ENCODE data around the gene TMEM203.

TMEM203 gene

DNA sequence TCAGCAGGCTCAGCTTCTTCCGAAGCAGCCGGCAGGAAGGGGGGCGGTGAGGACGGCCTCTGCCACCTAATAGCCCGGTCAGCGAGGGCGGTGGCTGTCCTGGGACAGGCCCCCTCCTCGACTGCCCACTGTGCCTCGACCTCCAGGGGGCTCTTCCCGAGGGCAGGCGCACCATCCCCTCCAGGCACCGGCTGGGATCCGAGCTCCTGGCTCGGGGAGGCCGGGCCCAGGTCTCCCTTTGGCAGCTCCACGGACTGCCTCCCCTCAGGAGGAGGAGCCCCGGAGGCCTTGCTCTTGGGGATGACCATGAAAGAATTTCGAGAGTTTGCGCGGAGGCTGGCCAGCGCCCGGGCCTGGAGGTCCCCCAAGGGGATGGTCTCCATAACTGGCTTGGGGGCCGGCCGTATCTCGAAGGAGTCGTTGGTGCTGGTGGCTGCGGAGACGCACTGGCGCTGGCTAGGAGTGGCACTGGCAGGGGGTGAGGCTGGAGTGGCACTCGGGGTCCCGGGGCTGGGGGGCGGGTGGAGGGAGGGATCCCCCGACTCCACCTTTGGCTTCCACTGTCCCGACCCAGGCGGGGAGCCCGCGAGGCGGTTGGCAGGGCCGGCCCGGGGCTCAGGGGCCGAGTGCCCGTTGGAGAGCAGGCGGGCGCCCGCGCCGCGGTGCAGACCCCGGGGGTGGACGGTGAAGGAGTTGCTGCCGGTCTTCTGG is 5.9 kb downstream of the TMEM203 start:
- DNase-seq (ENCODE audit: low read depth, low spot score), result no peak
- no peak overlapping the region for H3K27ac ChIP-seq

DNA sequence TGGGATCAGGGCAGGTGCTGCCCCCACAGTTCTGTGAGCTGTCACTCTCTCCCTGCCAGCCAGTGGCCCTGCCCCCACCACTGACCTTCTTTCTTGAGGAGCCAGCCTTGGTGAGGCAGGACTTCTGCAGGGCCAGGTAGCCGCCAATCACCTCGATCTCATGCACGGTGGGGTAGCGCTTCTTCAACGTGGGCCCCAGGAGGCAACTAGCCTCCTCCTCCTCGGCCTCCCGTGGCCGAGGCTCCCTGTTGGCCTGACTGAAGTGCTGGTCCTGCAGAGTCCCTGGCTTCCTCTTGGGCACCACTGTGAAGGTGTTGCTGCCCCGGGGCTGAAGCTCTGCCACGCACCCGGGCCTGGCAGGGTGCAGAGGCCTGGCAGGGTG is 6.6 kb downstream of the TMEM203 start:
- DNase-seq (ENCODE audit: low read depth, low spot score), result no peak
- H3K27ac ChIP-seq, result no peak overlapping the region

DNA sequence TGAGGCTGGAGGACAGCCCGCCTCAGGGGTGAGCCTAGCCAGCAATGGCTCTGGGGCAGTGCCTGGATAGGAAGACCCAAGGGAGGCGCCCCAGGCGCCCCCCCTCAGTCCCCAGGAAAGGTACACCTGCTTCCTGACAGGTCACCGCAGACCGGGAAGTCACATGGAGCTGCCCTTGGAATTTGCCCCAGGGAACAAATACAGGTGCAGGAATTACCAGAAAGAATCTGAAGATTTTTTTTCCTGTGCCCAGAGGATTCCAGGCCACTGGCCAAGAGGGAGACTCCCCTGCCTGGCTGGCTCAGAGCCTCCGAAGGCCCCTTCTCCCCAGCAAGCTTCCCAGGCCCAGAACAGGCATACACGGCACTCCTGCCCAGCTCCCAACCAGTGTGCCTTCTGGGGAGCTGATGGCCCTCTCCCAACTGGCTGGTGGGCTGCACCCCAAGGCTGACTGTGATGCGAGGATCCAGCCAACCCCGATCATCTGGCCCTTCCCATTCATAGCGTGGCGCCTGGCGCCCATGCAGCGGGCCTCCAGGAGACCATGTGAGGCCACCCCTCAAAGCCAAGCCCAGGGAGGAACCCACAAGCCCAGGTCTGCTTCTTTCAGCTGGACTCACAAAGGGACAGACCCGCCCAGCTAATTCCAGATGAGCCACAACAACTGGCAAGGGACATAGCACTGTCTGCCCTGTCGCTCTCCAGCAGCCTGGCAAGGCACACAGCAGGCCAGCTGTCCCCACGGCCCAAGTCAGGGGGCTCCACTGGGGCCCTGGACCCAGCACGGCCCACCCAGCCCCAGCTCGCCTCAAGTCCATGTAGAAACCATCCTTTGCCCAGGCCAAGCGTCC is 7.2 kb downstream of the TMEM203 start:
- H3K27ac ChIP-seq, result no peak overlapping the region
- DNase-seq (ENCODE audit: low read depth, low spot score), result no peak

DNA sequence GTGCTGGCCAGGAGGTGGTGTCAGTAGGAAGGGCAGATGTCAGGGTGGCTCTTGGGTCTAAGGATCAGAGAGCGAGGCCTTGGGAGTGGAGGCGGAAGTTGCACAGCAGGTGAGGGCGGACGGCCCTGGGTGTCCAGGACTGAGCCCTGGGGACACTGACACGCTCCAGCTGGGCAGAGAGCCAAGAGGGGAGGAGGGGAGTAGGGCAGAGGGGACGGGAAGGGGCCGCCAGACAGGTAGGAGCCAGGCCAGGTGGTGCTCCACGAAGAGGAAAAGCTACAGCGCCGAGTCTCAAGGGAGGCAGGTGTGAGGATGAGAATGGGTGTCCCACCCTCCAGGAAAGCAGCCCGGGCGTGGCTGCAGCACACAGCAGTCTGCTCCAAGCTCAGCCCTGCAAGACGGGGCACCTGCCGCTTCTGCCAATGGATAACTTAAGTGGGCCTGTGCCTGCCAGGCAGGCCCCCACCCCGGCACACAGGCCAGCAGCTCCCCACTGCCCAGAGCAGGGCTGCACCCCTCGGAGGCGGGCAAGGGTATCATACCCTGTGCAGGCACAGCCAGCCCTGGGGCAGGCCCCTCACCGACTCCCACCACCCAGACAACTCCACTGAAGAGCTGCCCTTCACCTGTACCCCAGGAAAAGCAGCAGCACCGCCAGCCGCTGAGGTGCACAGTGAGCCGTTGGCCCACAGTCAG is 9.8 kb downstream of the TMEM203 start:
- H3K27ac ChIP-seq, result no peak overlapping the region
- no peak for DNase-seq (ENCODE audit: low read depth, low spot score)

DNA sequence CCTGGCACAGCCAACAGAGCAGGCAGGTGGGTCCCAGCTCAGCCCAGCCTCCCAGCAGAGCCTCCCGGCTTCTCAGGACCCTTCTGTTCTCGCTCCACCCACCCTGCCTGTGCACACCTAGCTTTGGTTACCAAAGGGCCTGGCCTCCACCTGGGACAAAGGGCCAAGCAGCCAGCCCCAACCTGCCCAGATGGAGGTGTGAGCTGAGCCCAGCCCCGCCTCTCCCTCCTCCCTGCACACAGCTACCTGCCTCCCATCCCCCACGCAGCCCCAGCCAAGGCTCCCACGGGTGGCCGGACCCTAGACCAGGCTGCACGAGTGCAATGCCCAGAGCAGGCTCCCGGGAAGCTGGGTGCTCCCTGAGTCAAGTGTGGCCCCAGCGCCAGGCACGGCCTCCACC is 10.5 kb downstream of the TMEM203 start:
- no peak overlapping the region for H3K27ac ChIP-seq

DNA sequence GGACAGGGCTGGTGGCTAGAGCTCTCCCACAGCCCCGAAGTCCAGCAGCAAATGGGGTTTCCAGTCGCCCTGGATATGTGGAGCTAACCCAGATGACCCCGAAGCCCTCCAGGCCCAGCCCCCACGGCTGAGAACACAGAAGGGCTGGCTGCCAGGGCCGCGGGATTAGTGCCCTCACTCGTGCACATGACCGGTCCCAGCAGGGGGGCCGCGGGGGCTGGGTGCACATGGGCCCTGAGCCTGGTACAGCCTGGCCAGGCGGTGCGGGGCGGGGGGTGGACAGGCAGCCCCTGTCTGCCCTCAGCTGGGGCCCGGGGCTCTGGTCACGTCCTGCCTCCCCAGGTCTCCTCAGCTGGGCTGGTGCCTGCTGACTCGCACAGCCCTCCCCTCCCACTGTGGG is 11.1 kb downstream of the TMEM203 start:
- DNase-seq (ENCODE audit: low read depth, low spot score), result no peak
- no peak overlapping the region for H3K27ac ChIP-seq

More for the DNA sequence above, 10.5 kb downstream of the TMEM203 start:
- DNase-seq (ENCODE audit: low read depth, low spot score), result no peak

DNA sequence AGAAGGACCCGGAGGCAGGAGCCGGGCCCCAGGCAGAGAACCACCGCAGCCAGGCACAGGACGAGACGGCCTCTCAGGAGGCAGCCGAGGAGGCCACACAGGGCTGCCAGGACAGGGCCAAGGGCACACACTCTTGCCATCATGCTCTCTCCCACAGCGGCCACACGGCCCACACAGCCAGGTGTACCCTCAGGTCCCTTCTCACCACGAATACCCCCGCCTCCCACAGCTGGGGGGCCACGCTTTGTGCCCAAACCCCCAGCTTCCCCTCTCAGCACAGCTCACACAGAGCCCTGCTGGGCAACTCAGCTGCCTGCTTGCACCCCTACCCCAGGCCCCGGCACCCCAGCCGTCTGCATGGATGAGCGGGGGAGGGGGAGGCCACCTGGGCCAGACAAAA is 11.7 kb downstream of the TMEM203 start:
- H3K27ac ChIP-seq, result no peak overlapping the region
- no peak for DNase-seq (ENCODE audit: low read depth, low spot score)

DNA sequence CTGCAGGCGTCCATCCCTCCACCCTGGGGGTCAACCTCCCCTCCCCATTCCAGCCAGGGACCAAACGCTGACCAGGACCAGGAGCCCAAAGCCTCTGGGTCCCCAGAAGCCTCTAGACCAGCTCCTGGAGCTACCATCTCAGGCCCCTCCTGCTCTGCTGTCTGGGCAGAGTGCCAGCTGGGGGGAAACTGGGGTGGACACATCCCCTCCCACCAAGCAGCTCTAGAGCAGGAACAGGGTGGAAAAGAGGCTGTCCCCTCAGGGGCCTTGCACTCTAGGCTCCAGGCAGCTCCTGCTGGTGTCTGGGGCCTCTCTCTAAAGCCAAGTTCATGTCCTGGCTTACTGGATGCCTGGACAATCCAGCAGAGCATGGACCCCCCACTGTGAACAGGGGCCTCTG is 12.6 kb downstream of the TMEM203 start:
- no peak for DNase-seq (ENCODE audit: low read depth, low spot score)
- no peak overlapping the region for H3K27ac ChIP-seq

DNA sequence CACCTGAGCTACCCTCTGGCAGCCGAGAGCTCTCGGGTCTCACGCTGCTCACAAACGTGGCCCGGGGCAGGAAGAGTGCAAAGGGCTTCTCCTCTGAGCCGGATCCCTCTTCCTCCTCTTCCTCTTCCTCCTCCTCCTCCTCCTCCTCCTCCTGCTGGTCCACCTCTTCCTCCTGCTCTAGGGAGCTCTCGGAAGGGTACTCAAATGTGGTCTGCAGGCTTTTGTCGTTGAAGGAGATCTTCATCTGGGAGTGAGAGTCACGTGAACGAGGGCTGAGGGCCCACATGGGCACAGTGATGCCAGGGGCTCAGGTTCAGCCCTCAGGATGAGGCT is 13.0 kb downstream of the TMEM203 start:
- no peak for DNase-seq (ENCODE audit: low read depth, low spot score)
- H3K27ac ChIP-seq, result no peak overlapping the region

DNA sequence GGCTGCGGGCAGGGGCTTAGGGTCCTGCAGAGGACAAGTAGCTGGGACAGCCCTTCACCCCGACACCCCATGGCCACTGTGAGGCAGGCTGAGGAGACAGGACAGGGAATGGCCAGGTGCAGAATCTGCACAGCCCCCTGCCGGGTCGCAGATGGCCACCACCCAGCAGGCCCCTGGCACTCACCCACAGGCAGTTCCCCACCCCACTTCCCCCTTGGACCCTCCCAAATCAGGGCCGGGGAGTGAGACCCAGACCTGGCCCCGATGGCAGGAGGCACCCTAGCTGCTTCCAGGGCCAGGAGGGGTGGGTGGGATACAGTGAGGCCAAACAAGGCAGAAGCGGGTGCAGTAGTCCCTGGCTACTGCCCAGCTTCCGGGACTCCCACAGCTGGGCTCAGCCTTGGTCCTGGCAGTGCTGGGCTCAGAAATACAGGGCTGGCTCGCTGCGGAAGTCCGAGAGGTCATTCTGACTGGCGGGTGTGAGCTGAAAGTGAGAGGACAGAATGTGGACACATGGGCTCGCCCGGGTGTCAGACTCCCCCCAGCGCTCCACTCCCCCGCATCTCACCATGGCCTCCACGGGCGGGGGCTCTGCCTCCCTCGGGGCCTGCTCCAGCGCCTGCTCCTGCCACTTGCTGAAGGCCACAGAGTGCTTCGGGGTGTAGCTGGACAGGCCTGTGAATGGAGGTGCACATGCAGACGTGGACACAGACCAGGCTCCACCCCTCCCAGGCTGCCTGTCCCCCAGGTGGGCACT is 13.6 kb downstream of the TMEM203 start:
- no peak for DNase-seq (ENCODE audit: low read depth, low spot score)
- H3K27ac ChIP-seq, result no peak overlapping the region

DNA sequence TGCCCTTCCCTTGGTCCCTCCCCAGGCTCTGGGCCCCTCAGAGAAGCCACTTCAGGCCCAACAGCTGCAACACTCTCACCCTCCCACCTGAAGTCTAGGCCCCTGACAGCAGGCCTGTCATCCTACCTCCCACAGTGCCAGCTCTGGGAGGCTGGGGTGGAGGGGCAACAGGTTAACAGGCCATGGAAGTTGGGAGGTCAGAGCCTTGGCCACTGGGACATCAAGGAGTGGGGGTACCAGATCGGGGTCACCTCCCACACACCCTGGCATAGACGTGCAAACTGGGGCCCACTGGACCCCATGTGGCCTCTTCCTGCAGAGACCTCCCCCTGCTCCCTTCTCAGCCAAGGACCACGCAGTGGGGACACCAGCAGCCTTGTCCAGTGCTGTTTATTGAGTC is 14.2 kb downstream of the TMEM203 start:
- DNase-seq (ENCODE audit: low read depth, low spot score), result no peak
- no peak overlapping the region for H3K27ac ChIP-seq

DNA sequence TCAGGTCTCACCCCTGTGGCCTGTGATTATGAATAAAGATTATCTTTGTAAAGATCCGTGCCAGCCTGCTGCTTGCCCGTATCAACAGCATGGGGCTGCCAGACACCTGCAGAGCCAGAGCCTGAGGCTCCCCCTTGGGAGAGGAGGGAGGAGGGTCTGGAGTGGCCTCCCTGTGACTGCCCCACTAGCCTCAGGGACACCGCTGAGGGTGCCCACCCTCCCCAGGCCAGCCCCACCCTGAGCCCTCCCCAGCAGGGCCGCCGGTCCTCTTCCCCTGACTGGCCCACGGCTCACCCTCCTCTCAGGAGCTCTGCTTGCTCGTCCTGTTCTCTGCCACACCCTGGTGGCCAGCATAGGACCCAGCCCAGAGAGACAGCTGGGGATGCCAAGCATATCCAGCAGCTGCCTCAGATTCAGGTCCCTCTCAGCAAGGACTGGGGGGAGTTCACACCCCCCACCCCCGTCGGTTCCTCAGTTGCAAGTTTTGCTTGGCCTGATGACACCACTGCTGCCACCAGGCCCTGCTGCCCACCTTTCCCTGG is 15.1 kb downstream of the TMEM203 start:
- H3K27ac ChIP-seq, result no peak overlapping the region
- no peak for DNase-seq (ENCODE audit: low read depth, low spot score)

DNA sequence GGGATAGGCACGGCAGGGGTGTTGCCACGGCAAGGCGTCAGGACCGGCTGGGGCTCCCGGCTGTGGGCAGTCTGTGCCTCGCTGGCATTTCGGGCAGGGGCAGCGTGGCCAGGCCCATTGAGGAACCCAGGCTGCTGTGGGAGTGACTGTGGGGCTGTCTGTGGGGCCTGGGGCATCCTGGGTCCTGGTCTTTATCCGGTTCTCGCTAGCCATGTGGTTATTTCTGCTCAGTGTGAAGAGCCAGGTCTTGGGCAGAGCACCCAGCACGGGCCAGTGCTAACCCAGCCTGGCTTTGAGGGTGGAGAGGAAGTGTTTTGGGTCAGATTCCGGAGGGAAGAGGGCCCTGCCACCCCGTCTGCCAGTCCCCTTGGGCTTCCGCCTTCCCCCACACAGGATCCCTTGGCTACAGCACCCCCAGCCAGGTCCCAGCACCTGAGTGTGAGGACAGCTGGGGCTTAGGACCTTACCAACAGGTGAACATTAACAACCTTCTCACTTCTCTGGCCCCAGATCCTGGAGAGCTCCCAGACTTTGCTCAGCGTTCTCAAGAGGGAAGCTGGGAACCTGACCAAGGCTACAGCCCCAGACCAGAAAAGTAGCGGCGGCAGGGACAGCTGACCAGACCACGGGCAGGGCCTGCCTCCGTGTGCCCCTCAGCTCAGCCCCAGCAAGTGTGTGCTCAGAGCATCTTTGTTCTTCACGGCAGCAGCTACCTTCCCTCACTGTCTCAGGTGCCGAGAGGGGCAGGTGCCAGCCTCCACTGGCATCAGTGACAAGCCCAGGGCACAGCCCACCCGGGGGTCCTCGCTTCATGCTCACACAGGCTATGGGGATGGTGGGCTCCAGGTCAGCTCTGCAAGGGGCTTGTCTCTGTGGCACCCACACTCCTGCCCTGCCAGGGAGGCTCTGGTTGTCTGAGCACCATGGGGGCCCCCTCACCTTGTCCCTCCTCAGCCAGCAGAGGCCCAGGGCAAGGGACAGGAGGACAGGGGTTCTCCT is 15.9 kb downstream of the TMEM203 start:
- peak overlapping the region; percentile 96 for H3K27ac ChIP-seq

DNA sequence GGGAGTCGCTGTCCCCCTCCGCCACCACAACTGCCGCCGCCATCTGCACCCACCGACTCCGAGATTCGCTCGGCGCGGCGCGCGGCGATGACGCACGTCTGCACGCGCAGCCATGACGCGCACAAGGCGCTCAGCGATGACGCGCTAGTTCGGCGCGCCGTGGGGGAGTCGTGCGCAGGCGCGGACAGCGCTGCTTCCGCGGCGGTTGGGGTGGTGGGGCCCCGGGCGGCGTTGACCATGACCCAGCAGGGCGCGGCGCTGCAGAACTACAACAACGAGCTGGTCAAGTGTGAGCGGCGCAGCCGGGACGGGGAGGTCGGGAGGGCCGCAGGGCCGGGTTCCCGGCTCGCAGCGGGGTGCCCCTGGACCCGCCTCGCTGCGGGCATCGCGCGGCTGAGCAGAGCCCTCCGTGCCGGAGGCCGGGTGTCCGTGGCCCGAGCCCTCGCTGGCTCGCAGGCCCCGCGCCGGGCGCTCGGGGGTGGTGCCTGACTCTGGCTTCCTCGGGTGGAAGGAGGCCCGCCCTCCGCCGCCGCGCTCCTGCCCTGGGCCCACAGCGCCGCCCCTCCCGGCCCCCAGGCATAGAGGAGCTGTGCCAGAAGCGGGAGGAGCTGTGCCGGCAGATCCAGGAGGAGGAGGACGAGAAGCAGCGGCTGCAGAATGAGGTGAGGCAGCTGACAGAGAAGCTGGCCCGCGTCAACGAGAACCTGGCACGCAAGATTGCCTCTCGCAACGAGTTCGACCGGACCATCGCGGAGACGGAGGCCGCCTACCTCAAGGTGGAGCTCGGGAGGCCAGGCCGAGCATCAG is 16.8 kb downstream of the TMEM203 start, which contains the start of the genes ANAPC2 and SSNA1:
TSS of gene ANAPC2 (minus strand) at position 71 of the 807 bp plus-strand sequence. CDS start at position 43, 28 bp downstream.
TSS of gene SSNA1 (plus strand) at position 187 of the 807 bp plus-strand sequence. CDS start at position 238, 51 bp downstream.
- DNase-seq (ENCODE audit: low read depth, low spot score), result peak; percentile 77
- peak within 1 kb of the TSS; percentile 96 for H3K27ac ChIP-seq

More for the DNA sequence above, 15.9 kb downstream of the TMEM203 start:
- no peak for DNase-seq (ENCODE audit: low read depth, low spot score)

DNA sequence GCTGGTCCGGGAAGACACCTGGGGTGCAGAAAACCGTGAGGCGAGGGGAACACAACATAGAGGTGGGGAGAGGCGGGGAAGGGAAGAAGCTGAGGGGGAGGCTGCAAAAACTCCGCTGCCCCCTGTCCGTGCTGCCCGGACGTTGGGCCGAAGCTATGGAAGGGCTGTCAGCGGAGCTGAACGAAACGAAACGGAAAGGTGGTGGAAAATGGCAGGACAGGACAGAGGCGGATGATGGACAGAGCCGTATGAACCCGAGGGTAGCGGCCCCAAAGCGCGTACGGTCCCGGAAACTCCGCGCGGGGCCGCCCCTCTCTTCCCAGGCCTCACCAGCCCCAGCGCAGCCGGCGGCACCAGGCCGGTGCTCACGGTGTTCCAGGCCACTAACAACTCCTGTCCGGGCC is 17.4 kb downstream of the TMEM203 start:
- peak overlapping the region; percentile 96 for H3K27ac ChIP-seq
- no peak for DNase-seq (ENCODE audit: low read depth, low spot score)

DNA sequence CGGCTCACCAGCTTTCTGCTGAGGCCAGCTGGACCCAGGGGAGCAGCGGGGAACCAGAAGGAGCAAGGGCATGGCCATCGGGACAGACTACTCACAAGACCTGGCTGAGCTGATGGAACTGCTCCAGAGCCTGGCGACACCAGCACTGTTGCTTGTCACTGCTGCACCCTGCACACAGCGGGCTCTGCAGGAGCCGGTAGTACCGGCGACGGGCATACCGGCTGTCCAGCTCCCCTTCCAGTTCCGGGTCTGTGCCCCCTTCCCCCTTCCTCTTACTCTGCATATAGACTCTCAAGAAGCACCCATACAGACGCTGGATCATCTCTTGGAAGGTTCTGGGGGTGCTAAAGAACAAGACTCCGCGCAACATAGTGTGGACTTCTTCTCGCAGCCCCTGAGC is 18.1 kb downstream of the TMEM203 start:
- no peak overlapping the region for H3K27ac ChIP-seq
- DNase-seq (ENCODE audit: low read depth, low spot score), result no peak

DNA sequence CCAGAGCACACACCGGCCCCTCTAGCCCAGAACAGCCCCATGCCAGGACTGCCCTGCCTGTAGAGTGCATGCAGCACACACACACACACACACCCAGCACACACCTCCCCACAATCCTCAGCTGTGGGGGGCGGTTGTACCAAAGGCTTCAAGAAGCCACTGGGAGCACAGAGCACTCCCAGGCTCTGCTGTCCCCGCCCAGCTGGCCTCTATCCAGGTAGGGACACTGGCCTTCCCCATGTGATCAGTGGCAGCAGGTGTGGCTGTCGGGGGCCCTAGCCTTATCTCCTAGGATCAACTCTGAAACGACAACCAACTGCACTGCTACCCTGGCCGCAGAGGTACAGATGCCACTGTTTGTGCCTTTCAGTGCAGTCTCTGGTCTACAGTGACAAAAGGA is 19.1 kb downstream of the TMEM203 start:
- no peak overlapping the region for H3K27ac ChIP-seq
- no peak for DNase-seq (ENCODE audit: low read depth, low spot score)

DNA sequence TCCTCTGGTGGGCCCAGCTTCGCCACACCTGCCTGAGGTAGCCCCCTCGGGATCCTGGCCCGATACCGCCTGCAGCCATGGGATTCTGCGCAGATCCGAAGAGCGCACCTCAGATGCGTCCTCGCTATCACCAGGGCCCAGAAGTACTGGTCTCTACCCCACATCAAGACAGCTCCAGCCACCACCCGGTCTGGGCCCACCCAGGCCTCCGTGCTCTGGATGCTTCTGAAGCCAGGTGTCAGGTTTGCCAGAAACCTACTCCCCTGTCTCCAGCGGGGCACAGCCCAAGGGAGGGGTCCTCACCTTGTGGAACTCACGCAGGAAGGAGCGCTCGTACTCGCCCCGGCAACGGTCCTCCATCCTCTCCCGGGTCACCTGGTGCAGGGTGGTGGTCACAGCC is 19.5 kb downstream of the TMEM203 start:
- no peak overlapping the region for H3K27ac ChIP-seq
- no peak for DNase-seq (ENCODE audit: low read depth, low spot score)
